DMS79 treated with DMSO at 0.1 percent for 48 hours (cell line): Measurements from ENCODE around the gene PRPF4.
"Not testable (repeated sequence)": the region's sequence is repeated elsewhere in the genome, so short reads cannot be mapped to it uniquely, and the experiment has no call there.

Experiments
- DNase-seq: peaks from one replicate; lab custom pipeline; 2025; lab: John Stamatoyannopoulos, UW

Gene PRPF4

DNA sequence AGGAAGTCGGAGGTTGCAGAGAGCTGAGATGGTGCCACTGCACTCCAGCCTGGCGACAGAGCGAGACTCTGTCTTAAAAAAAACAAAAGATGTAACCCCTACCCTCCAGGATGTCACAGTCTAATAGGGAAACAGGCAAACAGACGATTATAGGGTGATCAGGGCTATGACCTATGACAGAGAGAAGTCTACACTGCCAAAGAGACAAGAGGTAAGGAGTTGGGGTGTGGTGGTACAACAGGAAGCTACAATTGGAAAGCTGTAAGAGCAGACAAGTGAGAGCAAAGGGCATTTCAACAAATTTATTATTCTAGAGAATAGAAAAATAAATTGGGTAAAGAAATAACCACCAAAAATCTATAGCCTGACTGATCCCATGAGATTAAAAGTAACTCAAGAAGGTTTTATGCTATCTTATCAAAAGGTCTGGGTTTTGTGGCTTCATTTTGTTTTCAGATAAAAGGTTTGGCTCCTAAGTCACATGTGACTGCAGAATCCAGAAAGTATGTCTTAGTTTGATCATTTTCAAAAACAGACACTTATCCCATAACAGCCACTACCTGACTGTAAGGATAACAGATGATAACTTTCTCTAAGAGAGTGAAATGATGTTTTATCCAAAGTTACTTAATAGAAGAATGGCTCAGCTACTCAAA lies 7.4 kb upstream of the PRPF4 start:
- no peak for DNase-seq

DNA sequence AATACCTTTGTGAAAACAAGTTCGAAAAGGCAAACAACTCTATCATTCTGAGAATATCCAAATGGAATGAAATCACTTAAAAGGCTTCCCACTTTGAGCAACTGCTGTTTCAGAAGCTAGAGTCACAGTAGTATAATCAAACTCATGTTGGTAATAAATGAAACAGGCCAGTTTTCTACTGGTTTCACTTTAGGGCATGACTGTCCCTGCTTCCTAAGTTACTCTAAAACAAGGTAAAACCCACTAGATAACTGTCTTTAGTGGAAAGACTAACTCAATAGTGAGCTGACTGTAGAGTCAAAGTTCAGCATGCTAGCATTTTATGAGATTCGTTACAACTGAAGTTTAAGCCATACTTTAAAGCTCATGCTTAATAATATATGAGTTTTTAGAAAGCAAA lies 6.1 kb upstream of the PRPF4 start:
- no peak for DNase-seq

DNA sequence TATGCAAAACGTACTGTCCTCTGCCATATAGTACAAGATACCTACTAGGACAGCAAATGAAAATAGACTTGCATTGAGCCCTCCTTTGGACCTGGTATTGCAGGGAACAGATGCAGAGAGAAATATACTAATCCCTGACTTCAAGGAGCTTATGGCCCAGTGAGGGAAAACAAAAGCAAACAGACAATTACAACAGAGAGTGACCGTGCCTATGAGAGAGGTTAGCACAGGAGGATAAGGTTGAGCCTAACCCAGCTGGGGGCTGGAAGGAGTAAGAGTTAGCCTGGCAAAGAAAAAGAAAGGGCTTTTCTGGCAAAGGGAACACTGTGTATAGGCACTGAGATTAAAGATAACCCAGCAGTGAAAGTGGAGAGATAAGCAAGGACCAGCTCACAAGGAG lies 5.6 kb upstream of the PRPF4 start:
- DNase-seq: no peak

DNA sequence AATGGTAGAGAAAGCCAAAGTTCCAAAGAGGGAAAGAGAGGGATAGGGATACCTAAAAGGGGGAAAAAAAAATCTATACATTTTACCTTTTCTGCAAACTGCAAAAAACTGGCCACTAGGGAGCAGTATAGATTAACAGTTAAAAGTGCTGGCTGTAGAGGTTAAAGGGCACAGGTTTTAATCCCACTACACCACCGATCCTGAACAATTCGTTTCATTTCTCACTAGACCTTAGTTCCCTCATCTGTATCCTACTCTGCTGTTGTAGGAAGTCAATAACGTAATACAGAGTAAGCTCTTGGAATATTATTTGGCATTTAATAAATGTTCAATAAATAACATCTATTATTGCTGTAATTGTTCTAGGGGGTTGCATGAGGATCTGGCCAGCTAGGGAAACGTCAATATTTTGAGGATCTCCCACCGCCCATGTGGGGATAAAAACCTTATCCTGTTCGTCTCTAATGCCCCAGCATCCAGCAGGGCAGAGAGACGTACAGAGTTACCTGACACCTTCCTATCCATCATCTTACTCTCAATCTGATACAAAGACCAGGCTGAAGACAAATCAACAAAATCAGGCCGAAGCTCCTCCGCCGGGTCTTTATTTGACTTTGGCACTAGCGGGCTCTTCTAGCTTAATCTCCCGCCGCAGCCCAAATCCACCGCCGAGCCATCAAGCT lies 843 bp upstream of the PRPF4 start:
- DNase-seq: peak; percentile 70

DNA sequence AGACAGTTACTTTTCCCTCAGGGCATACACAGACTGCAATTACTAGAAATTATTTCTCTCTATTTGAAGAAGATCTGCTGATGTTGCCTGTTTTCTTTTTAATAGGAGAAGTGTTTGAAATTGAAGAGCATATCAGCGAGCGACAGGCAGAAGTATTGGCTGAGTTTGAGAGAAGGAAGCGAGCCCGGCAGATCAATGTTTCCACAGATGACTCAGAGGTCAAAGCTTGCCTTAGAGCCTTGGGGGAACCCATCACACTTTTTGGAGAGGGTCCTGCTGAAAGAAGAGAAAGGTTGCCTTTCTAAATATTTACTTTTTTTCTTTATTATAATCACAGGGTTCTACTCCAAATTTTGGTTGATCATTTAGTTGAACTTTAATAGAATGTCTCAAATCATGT lies 3.4 kb downstream of the PRPF4 start:
- no peak for DNase-seq

DNA sequence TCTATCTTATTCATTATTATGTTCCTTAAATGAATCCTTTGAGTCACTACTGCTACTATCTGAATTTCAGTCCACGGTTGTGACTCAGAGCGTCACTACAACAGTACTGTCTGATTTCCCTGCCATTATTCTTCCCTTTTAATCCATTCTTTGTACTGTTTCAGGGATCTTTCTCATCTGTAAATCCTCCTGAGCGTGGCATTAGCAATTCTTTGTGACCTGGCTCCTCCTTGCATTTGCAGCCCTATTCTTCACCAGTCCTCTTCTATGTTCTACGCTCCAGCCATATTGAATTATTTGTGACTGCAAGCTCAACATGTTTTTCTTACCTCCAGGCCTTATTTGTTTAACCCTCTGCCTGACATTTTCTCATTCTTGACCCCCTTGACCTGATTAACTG lies 5.9 kb downstream of the PRPF4 start:
- no peak for DNase-seq

DNA sequence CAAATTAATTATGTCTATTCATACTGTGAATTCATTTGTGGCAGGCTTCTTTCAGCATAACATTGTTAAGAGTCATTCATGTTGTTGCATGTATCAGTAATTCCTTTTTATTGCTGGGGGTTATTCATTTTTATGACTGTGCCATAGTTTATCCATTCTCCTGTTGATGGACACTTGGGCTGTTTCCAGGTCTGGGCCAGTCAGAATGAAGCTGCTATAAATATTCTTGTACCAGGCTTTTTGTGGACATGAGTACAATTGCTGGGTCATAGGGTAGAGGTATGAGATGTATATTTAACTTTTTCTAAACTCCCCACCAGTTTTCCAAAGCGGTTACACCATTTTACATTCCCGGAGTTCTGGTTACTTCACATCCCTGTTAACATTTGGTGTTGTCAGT lies 13.6 kb downstream of the PRPF4 start:
- DNase-seq: no peak

DNA sequence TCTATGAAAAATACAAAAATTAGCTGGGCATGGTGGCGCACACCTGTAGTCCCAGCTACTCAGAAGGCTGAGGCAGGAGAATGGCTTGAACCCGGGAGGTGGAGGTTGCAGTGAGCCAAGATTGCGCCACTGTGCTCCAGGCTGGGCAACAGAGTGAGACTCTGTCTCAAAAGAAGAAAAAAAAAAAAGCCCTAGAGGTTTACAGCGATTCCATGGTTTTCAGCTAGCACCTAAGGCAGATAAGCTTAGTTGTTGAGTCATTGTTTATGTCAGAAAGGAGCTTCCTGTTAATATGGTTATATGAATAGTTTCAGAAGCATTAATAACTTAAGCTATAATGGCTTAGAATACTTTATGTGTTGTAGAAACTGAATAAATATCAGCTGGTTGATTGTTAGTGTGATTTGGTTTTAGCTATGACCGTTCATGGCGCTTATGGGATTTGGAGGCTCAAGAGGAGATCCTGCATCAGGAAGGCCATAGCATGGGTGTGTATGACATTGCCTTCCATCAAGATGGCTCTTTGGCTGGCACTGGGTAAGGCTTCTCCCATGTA lies 14.7 kb downstream of the PRPF4 start:
- no peak for DNase-seq

DNA sequence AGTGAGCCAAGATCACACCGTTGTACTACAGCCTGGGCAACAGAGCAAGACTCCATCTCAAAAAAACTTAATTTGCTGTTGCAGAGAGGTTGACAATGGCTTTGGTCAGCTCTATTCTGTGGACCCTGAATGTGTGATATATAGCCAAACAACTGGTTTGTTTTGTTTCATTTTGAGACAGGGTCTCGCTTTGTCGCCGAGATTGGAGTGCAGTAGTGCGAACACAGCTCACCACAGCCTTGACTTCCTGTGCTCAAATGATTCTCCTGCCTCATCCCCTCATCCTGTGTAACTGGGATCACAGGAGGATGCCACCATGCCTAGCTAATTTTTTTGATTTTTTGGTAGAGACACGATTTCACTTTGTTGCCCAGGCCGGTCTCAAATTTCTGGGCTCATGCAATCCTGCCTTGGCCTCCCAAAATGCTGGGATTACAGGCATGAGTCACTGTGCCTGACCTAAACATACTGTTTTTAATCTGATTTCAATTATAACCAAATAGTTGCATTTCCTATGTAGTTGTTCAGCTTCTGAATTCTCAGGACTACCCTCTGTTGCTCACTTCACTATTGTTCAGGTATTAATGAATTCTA lies 17.9 kb downstream of the PRPF4 start:
- no peak for DNase-seq

DNA sequence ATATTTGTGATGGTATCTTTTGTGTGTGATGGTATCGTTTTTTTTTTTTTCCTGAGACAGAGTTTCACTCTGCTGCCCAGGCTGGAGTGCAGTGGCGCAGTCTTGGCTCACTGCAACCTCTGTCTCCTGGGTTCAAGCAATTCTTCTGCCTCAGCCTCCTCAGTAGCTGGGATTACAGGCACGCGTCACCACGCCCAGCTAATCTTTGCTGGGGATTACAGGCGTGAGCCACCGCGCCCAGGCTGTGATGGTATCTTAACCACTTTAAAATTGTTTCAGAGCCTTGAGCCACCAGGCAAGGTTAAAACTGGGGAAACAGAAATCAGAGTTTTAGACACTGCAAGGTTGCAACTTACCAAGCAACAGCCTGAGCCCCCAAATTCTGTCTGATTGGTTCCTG lies 20.8 kb downstream of the PRPF4 start:
- DNase-seq: not testable (repeated sequence)

DNA sequence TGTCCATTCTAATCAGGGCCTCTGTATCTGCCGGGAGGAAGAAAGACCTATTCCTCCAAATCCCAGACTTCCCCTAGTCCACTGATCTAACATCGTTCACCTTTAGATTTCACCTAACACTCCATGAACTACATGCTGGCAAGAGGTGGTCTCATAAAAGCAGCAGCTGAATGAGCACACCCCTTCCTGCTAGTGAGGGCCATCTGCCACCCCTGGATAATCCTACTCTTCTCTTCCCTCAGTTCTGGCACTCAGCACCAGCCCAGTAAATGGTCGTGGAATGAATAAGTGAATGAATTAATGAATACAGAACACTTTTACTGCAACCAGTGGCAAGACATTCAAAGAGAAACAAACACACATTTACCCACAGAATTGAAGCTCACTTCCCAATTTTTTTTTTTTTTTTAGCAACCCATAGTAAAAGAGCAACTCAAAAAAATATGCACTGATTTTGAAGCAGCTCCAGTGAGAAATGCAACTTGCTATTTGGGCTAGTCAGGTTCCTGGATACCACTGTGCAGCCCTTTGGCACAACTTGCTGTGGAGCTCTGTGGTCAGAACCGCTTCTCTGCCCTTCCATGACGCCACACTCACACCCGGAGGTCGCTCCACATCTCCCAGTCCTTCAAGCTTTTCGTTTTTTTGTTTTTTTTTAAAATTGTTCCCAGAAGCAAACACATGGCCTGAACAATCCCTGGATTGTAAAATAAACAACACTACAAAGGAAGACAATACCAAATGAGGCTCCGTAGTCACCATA lies 21.5 kb downstream of the PRPF4 start:
- DNase-seq: peak; percentile 16

DNA sequence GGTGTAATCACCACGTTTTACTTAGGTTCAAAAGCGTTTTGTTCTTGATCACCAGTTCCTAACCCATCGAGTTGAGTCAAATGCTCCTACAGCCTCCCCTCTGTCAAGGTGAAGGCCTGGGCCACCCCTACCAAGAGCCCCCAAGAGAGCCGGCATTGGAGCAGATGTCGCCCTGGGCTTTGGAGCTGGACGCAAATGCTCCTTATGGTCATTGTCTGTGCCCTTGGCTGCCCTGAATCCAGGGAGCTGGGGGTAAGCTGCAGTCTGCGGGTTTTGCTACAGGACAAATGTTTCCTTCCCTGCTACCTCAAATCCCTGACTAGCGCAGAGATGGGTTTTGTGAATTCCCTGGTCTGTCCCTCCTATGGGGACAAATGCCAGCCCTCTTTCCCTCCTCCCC lies 22.9 kb downstream of the PRPF4 start:
- no peak for DNase-seq

DNA sequence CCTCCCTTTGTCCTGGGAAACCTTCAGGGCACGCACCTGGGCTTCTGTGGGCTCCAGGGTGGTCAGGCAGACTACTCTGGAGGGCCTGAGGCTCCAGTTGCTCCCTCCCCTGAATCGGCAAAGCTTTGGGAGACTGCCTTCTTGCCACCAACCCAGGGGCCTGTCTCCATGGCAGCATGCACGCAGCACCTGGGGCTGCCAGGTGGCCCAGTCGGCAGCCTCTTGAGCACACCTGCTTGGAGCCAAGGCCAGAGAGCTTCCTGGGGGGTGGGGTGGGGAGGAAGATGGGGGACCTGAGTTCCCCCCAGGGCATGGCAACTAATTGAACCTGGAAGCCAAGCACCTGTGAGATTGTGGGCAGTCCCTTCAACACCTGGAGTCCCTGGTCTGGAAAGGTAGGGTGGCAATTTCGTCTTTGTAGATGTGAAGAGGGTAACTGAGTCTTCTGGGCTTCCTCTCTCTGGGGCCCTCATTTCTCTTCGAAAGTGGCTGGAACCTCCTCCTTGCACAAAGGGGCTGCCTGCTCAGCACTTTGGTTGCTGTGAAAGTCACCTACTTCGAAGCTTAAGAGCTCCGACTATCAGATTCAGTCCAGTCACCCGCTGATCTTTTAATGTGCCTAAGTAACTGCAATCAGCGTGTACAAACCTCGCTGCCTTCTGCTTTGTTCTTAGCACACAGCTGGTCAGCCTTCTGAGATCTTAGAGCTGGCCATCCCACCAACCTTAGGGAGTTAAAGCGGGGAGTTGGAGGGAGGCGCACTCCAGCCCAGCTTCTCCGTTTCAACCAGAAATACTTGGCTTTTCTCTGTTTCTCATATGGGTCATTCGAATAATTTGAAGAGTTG lies 23.7 kb downstream of the PRPF4 start:
- DNase-seq: peak; percentile 98

DNA sequence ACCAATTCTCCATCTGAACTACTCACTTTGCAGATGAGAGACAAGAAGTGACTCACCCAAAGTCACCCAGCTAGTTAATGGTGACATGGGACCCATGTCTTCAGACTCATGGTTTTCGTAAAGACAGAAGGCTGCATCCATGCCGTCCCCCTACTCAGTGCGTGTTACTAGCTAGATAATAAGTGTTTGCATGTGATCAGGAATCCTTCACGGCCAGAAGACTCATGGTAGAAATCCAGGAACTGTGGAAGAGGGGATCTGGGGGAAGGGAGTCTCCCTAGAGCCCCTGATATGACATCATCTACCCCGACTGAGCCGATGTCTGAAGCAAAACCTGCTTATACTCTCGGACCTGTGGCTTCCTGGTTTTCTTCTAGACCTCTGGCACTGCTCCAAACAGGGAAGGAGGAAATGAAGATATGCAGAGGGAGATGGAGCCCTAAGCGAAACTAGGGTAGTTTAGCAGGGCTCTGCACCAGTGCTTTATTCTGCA lies 24.4 kb downstream of the PRPF4 start:
- DNase-seq: peak; percentile 94

DNA sequence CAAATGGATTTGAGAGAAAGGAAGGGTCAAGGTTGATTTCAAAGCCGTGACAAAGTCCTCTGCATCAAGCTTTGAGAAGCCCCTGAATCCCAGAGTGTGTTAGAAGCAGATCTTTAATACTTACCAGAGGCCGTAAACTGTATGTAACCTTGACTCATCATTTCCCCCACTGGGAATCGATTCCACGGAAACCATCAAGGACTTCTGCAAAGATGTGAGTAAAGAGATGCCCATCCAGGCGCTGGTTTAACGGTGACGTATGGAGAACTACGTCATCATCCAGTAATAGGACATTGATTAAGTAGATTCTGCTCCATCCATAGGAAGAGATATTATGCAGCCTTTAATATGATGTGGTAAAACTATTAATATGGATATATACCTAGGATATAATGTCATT lies 26.1 kb downstream of the PRPF4 start:
- DNase-seq: no peak

DNA sequence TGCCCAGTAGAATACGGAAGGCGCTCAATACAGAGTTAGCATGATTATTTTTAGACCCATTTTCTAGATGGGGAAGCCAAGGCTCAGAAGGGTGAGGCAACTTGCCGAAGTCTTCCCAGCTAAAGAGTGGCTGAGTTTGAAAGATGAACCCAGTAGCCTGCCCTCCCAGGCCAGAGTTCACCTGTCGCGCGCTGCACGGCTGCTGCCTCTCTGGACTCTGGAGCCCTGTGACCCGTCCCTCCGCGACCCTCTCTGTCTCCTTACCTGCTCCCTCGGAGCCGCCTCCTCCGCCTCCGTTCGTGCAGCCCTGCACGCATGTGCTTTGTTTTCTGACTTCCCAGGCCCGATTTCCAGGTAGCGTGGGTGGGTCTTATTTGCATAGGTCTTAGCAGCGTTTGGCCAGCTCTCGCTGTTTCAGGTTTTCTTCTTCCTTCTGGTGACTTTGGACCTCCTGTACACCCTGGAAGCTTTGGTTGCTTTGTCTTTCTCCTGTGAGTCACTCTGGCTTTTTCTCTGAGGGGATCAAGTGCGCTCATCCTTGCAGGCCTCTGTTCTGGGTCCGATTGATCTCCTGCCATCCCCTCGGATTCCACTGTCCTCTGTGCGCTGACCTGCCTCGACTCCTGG lies 27.4 kb downstream of the PRPF4 start, which contains the start of gene RNF183:
Gene RNF183, minus strand, starts transcription at position 585 of the 627 bp plus-strand sequence. CDS start 5,192 bp downstream, outside the sequence.
- DNase-seq: no peak

DNA sequence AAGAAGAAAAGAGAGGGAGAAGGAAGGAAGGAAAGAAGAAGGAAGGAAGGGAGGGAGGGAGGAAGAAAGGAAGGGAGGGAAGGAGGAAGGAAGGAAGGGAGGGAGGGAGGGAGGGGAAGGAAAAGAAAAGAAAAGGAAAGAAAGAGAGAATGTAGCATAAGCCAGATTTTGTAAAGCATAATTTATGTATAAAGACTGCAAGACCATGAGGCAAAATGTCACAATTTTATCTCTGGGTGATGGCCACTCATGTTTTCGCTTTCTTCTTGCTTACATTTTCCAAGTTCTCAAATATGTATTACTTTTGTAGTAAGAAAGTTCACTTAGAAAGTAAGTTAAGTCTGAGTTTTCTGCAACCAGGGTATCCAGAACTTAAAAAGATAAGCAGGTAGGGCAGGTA lies 31.1 kb downstream of the PRPF4 start:
- no peak for DNase-seq

DNA sequence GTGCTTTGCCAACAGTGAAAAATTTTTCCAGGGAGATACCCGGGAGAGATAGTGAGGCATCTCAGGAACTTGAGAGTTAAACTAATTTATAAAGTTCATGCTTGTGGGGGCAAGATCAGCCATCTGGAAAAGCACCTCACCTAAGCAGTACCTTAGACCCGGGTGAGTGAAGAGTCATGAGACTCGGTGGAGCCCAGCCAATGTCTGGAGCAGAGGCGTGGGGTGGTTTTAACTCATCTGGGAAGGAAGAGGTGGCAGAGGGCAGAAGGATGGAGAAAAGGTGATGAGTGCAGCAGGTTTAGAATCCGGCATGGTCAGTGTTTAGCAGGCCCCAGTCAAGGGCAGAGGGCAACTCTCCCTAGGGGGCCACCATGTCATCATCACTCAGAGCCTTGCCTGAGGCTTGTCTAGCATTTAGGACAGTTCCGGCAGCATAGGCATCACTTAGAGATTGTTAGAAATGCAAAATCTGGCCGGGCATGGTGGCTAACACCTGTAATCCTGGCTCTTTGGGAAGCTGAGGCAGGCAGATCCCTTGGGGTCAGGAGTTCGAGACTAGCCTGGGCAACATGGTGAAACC lies 32.0 kb downstream of the PRPF4 start:
- no peak for DNase-seq

DNA sequence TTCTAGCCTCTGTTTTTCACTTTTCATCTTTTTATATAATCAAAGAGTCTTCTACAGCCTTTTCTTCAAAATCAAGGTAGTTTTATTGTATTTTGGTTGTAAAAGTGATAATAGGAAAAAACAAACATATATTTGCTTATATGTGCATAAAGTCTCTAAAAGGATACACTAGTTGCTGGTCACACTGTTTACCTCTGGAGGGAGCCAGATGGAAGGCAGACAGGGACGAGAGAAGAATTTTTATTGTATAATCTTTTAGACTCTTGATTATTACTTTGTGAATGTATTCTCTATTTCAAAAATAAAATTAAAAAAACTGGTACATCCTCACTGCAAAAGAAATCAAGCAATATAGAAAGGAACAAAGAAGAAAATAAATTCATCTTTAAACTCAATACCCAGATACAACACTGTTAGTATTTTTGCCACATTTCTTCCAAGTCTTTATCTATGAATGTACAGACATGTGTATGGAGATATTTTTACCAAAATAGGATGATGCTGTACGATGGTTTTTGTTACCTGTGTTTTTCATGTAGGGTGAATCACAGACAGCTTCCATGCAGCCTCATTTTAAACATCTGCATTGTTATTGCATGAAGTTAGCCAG lies 33.9 kb downstream of the PRPF4 start:
- peak; percentile 53 for DNase-seq

DNA sequence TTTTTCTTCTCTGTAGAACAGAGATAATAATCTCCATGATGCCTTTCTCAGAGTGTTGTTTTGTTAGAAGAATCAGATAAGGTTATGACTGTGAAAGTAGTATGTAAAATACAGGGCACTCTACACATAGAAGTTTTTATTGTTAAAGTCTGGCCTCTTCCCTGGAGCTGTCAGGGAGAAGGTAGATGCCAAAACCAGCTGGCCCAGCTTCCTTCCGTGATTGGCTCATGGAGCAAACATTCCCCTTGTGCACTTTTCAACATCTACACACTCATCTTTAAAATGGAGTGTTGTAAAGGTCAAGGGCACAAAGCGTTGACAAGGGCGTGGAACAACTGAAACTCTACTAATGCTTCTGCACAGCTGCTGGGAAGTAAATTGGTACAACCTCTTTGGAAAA lies 35.1 kb downstream of the PRPF4 start:
- no peak for DNase-seq
